Smooth muscle cell of the brain vasculature (primary cell): ENCODE results near the gene PCOLCE2.

Source experiments
- DNase-seq: peaks from one replicate; pipeline ENCODE4 v3.0.0-alpha.2; 2012; ENCODE audit warnings: low read depth, low spot score

The PCOLCE2 gene

GRCh38 chr3:142888481-142889211 lies at the start of gene PCOLCE2:
TSS of gene PCOLCE2 (minus strand) at chr3:142889083. CDS start at chr3:142888896, 187 bp downstream.
- DNase-seq: no peak

- DNase-seq: no peak
These were observed 47.1 kb upstream of the PCOLCE2 start for GRCh38 chr3:142935963-142936362.

- DNase-seq: no peak
These were observed 46.0 kb upstream of the PCOLCE2 start for GRCh38 chr3:142934887-142935269.

- DNase-seq: no peak
These were observed 45.4 kb upstream of the PCOLCE2 start for GRCh38 chr3:142934128-142934886.

GRCh38 chr3:142931222-142931621 lies 42.3 kb upstream of the PCOLCE2 start:
- no peak for DNase-seq

- no peak for DNase-seq
These were observed 41.6 kb upstream of the PCOLCE2 start for GRCh38 chr3:142930463-142930862.

GRCh38 chr3:142929890-142930289 lies 41.0 kb upstream of the PCOLCE2 start:
- DNase-seq: no peak

- no peak for DNase-seq
These were observed 40.2 kb upstream of the PCOLCE2 start for GRCh38 chr3:142929109-142929508.

- DNase-seq: no peak
These were observed 37.6 kb upstream of the PCOLCE2 start for GRCh38 chr3:142926368-142926944.

GRCh38 chr3:142925140-142925539 lies 36.3 kb upstream of the PCOLCE2 start:
- DNase-seq: no peak

- DNase-seq: no peak
These were observed 34.8 kb upstream of the PCOLCE2 start for GRCh38 chr3:142923694-142924093.

GRCh38 chr3:142916605-142917004 lies 27.7 kb upstream of the PCOLCE2 start:
- no peak for DNase-seq

GRCh38 chr3:142915636-142916035 lies 26.8 kb upstream of the PCOLCE2 start:
- no peak for DNase-seq

GRCh38 chr3:142914286-142914811 lies 25.5 kb upstream of the PCOLCE2 start:
- no peak for DNase-seq

- no peak for DNase-seq
These were observed 24.5 kb upstream of the PCOLCE2 start for GRCh38 chr3:142913432-142913831.

- no peak for DNase-seq
These were observed 23.7 kb upstream of the PCOLCE2 start for GRCh38 chr3:142912402-142913172.

GRCh38 chr3:142910280-142910679 lies 21.4 kb upstream of the PCOLCE2 start:
- no peak for DNase-seq

GRCh38 chr3:142909282-142909681 lies 20.4 kb upstream of the PCOLCE2 start:
- DNase-seq: no peak

GRCh38 chr3:142907996-142908395 lies 19.1 kb upstream of the PCOLCE2 start:
- no peak for DNase-seq

- no peak for DNase-seq
These were observed 16.0 kb upstream of the PCOLCE2 start for GRCh38 chr3:142904639-142905436.

GRCh38 chr3:142902356-142902755 lies 13.5 kb upstream of the PCOLCE2 start:
- DNase-seq: no peak
